ENCODE measurements around the gene TRIM22. TPM values are rescaled to one million over a fixed set of nuclear protein-coding genes. Genes with fewer than 3 reads are reported as not detected.

The TRIM22 gene
- total and polyA plus RNA-seq, 9 of the 15 experiments (the other 6 are each of a cell fraction or from before 2014, with no cell fraction given), result 0.06 to 1.1 (median 0.18) TPM; not detected in 2

DNA sequence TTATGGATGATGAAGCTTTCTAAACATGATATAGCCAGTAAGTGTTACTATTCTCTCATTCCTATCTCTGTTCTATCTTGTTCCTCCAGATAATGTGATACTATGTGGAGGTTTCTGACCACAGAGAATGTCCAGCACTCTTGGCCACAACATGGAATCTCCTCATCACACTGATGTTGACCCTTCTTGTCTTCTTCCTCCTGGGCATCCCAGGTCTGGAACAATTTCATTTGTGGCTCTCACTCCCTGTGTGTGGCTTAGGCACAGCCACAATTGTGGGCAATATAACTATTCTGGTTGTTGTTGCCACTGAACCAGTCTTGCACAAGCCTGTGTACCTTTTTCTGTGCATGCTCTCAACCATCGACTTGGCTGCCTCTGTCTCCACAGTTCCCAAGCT is 36.8 kb downstream of the TRIM22 start:
- in situ Hi-C loops (cut with MboI) (no loop called here), intact Hi-C loops (cut with micrococcal nuclease) (no loop called here)
- Histone ChIP-seq H3K9ac (ENCODE audit: insufficient read depth in 1 of 2, low read depth in 2 of 2, low read length in 2 of 2) (no peak overlapping the region), H3K9me3 (replicated peaks; ENCODE audit: control insufficient read depth, insufficient read depth, low read depth, low read length) (no peaks in the 10 kb centered on the region), H3K4me1 (replicated peaks in 1 of 2; ENCODE audit: control insufficient read depth in 2 of 2, insufficient read depth in 2 of 2, low read length in 2 of 2) (no peaks in the 10 kb centered on the region), H3K27me3 (ENCODE audit: control insufficient read depth in 2 of 2, insufficient read depth in 2 of 2, low read length in 2 of 2) (peaks cover 5 to 8% of the 10 kb centered on the region in 2 experiments; a peak in 4 of 5 replicates), H3K4me3 (no peak overlapping the region), H3K36me3 (ENCODE audit: control insufficient read depth, insufficient read depth, low read length) (no peaks in the 10 kb centered on the region), H3K4me2 (ENCODE audit: insufficient read depth, low read length) (no peak overlapping the region), H4K20me1 (replicated peaks; ENCODE audit: control insufficient read depth, insufficient read depth, low read length) (no peaks in the 10 kb centered on the region), H2AFZ (ENCODE audit: low read depth, low read length) (no peak overlapping the region), H3K9me1 (ENCODE audit: control insufficient read depth, insufficient read depth, low read length) (no peaks in the 10 kb centered on the region), H3K27ac (ENCODE audit: extremely low read depth, low read depth, low read length) (no peak overlapping the region), H3K79me2 (ENCODE audit: control insufficient read depth, insufficient read depth, low read length) (no peaks in the 10 kb centered on the region)
- TF ChIP-seq ZNF324 (CRISPR knock-in tag; IDR thresholded peaks at IDR 0.05) (no peak), ZNF239 (CRISPR knock-in tag; IDR thresholded peaks at IDR 0.05) (no peak), ELK1 (CRISPR knock-in tag; IDR thresholded peaks at IDR 0.05) (no peak), KLF13 (tag; IDR thresholded peaks at IDR 0.05; ENCODE audit: borderline replicate concordance, low read depth) (no peak), FOXP1 (CRISPR knock-in tag; IDR thresholded peaks at IDR 0.05) (no peak), ZHX1 (conservative IDR thresholded peaks at IDR 0.05; ENCODE audit: low read length) (no peak), ETV5 (CRISPR knock-in tag; IDR thresholded peaks at IDR 0.05; ENCODE audit: low read depth) (no peak), GTF2A2 (tag; IDR thresholded peaks at IDR 0.05) (no peak), SPI1 (IDR thresholded peaks at IDR 0.05; ENCODE audit: borderline replicate concordance, low read depth, low read length) (no peak), KLF16 (IDR thresholded peaks at IDR 0.05) (no peak), CCAR2 (IDR thresholded peaks at IDR 0.05; ENCODE audit: low read depth, low read length) (no peak), ZNF282 (CRISPR knock-in tag; IDR thresholded peaks at IDR 0.05) (no peak), RBM17 (IDR thresholded peaks at IDR 0.05; ENCODE audit: borderline replicate concordance, low read depth, low read length) (no peak), ELF2 (CRISPR knock-in tag; IDR thresholded peaks at IDR 0.05) (no peak), OTX1 (CRISPR knock-in tag; IDR thresholded peaks at IDR 0.05) (no peak), THRAP3 (IDR thresholded peaks at IDR 0.05; ENCODE audit: borderline replicate concordance) (no peak)
- TF ChIP-seq, protein P1, sequence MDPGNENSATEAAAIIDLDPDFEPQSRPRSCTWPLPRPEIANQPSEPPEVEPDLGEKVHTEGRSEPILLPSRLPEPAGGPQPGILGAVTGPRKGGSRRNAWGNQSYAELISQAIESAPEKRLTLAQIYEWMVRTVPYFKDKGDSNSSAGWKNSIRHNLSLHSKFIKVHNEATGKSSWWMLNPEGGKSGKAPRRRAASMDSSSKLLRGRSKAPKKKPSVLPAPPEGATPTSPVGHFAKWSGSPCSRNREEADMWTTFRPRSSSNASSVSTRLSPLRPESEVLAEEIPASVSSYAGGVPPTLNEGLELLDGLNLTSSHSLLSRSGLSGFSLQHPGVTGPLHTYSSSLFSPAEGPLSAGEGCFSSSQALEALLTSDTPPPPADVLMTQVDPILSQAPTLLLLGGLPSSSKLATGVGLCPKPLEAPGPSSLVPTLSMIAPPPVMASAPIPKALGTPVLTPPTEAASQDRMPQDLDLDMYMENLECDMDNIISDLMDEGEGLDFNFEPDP (CRISPR knock-in tag; IDR thresholded peaks at IDR 0.05), result no peak
- WGBS (ENCODE audit: insufficient coverage, low coverage, missing lambda C conversion rate), result 0% methylated on average over 1 of the region's 1 CpG
- no peak for DNase-seq (ENCODE audit: extremely low read depth in 1 of 4, low spot score in 3 of 4)
- ATAC-seq, result no peak
- POLR2A ChIA-PET, result interaction anchor here (0.6 kb wide), 1 partner anchor 341 kb away, joined by 3 read pairs; no protein-coding TSS in a partner anchor
- BruUV-seq (replicated peaks), result no TSS peak
- CTCF ChIA-PET (ENCODE audit: low intra/inter-chr PET ratio), result no interaction called here
- FAIRE-seq, result no peak

Data from K562 (cell line).